ENCODE data around the gene AKAP6. TPM values are rescaled to one million over a fixed set of nuclear protein-coding genes. Genes with fewer than 3 reads are reported as not detected.

AKAP6 gene
- total RNA-seq, 2 experiments from 2014 or later, result 1.2 to 1.4 TPM

- H3K4me1 Mint-ChIP-seq (ENCODE audit: low read depth), result no peaks in the 10 kb centered on the region
- intact Hi-C loops (cut with micrococcal nuclease), result no loop called here
- TF ChIP-seq CTCF (IDR thresholded peaks at IDR 0.05), result no peak
- no peaks in the 10 kb centered on the region for H3K9me3 Mint-ChIP-seq
- ChIA-PET POLR2A (interaction anchor here (0.8 kb wide), 1 partner anchor 36 kb away, joined by 3 read pairs; no protein-coding TSS in a partner anchor), CTCF (no interaction called here)
- no peaks in the 10 kb centered on the region for H3K27me3 Mint-ChIP-seq
- H3K4me3 Mint-ChIP-seq, result no peak overlapping the region
- no peak for ATAC-seq
- no peaks in the 10 kb centered on the region for H3K36me3 Mint-ChIP-seq (ENCODE audit: low read depth)
- no peak for DNase-seq
- no peak overlapping the region for H3K27ac Mint-ChIP-seq
These were observed 143.7 kb downstream of the AKAP6 start for GRCh38 chr14:32472512-32473463.

- ChIA-PET POLR2A (interaction anchor here (0.8 kb wide), 1 partner anchor 36 kb away, joined by 3 read pairs; no protein-coding TSS in a partner anchor), CTCF (no interaction called here)
- intact Hi-C loops (cut with micrococcal nuclease), result no loop called here
- H3K9me3 Mint-ChIP-seq, result no peaks in the 10 kb centered on the region
- H3K4me1 Mint-ChIP-seq (ENCODE audit: low read depth), result no peaks in the 10 kb centered on the region
- no peak overlapping the region for H3K4me3 Mint-ChIP-seq
- no peaks in the 10 kb centered on the region for H3K27me3 Mint-ChIP-seq
- no peaks in the 10 kb centered on the region for H3K36me3 Mint-ChIP-seq (ENCODE audit: low read depth)
- DNase-seq, result no peak
- no peak for ATAC-seq
- TF ChIP-seq CTCF (IDR thresholded peaks at IDR 0.05), result no peak
- H3K27ac Mint-ChIP-seq, result no peak overlapping the region
These were observed 144.4 kb downstream of the AKAP6 start for GRCh38 chr14:32473464-32473855.

- ATAC-seq (no peak), DNase-seq (no peak)
- TF ChIP-seq CTCF (IDR thresholded peaks at IDR 0.05), result no peak
- ChIA-PET CTCF (no interaction called here), POLR2A (no interaction called here)
- intact Hi-C loops (cut with micrococcal nuclease), result no loop called here
- no peak overlapping the region for H3K27ac Mint-ChIP-seq
- H3K27me3 Mint-ChIP-seq, result no peaks in the 10 kb centered on the region
- H3K36me3 Mint-ChIP-seq (ENCODE audit: low read depth), result no peaks in the 10 kb centered on the region
- no peak overlapping the region for H3K4me3 Mint-ChIP-seq
- H3K4me1 Mint-ChIP-seq (ENCODE audit: low read depth), result no peaks in the 10 kb centered on the region
- no peaks in the 10 kb centered on the region for H3K9me3 Mint-ChIP-seq
These were observed 145.5 kb downstream of the AKAP6 start for GRCh38 chr14:32474478-32475195.

- intact Hi-C loops (cut with micrococcal nuclease), result no loop called here
- no peak overlapping the region for H3K27ac Mint-ChIP-seq
- no peaks in the 10 kb centered on the region for H3K9me3 Mint-ChIP-seq
- ATAC-seq, result no peak
- H3K4me3 Mint-ChIP-seq, result no peak overlapping the region
- no peaks in the 10 kb centered on the region for H3K27me3 Mint-ChIP-seq
- H3K4me1 Mint-ChIP-seq (ENCODE audit: low read depth), result no peaks in the 10 kb centered on the region
- POLR2A ChIA-PET, result interaction anchor here (0.6 kb wide), 1 partner anchor 101 kb away, joined by 4 read pairs; no protein-coding TSS in a partner anchor
- CTCF ChIA-PET, result interaction anchor here (1.2 kb wide), 1 partner anchor 10 kb away, joined by 3 read pairs; no protein-coding TSS in a partner anchor
- H3K36me3 Mint-ChIP-seq (ENCODE audit: low read depth), result no peaks in the 10 kb centered on the region
- no peak for TF ChIP-seq CTCF (IDR thresholded peaks at IDR 0.05)
- no peak for DNase-seq
These were observed 147.4 kb downstream of the AKAP6 start for GRCh38 chr14:32476532-32476931.
